ENCODE data around the gene LMLN. TPM values are rescaled to one million over a fixed set of nuclear protein-coding genes. Genes with fewer than 3 reads are reported as not detected.
A peak's percentile ranks its signal among the peaks of the same experiment; 100 is the strongest.

The LMLN gene
- total RNA-seq (2014; rRNA removed; shearing (Covaris generic)) (0.50 and 3.7 TPM in 2 replicates), total RNA-seq (2022) (6.2 and 7.1 TPM in 2 replicates), Bru-seq, nascent RNA (percentile 42 among the genes with signal in this experiment), BruChase-seq, experiment 1, labeled RNA remaining after a 6-hour chase (percentile 39 among the genes with signal in this experiment), BruChase-seq, experiment 2, labeled RNA remaining after a 2-hour chase (percentile 43 among the genes with signal in this experiment)
- long read RNA-seq, partial matches to known transcripts: 0 of 6 reads
- long read RNA-seq, other reads (novel, unspliced or antisense): 5 of 6 reads

DNA sequence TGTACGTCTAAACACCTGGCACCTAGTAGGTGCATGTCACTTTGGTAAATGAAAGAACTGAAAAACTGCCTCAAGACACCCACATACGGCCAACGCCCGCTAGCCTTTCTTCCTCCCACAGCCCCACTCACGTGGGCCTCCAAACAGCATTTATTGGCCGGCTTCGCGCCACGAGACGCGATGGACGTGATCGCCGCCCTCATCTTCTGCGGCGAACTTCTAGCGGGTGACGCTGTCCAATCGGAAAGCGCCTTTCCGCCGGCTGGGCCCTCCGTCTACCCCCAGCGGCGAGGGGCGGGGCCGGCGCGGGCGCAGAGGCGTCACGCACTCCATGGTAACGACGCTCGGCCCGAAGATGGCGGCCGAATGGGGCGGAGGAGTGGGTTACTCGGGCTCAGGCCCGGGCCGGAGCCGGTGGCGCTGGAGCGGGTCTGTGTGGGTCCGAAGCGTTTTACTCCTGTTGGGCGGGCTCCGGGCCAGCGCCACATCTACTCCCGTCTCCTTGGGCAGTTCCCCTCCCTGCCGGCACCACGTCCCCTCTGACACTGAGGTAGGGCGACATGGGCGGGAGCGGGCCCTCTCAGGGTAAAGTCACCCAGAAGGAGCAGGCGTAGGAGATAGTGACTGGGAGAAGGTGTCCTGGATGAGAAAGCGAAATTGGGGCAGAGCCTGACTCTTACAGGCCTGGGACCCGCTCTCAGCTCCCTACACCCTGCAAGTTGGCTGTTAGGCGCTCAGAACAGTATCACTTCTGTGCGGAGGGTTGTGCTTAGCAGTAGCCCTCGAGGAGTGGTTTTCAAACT, at the start of gene LMLN:
LMLN (plus strand) TSS at position 327 of the 803 bp plus-strand sequence; CDS start at position 356, 29 bp downstream.
- H3K9me3 ChIP-seq (ENCODE audit: low read length): no peaks in the 10 kb centered on the region
- H3K79me2 ChIP-seq (ENCODE audit: insufficient read depth, low read depth, low read length): 0 out of 2 replicates have a peak, but pooled peaks cover under 1% of the 10 kb centered on the region
- no peaks in the 10 kb centered on the region for H4K20me1 ChIP-seq (ENCODE audit: insufficient read depth, low read length)
- H3K9me2 ChIP-seq (ENCODE audit: insufficient read depth, low read length): no peaks in the 10 kb centered on the region
- BruUV-seq (replicated peaks): no TSS peak
- peaks cover 29% of the 10 kb centered on the region for H3K4me1 ChIP-seq (ENCODE audit: insufficient read depth, low read length, poor library complexity, severe bottlenecking)
- peak within 1 kb of the TSS; percentile 86 for H2AFZ ChIP-seq (ENCODE audit: low read length)
- H3K36me3 ChIP-seq (ENCODE audit: insufficient read depth, low read length): peaks cover 37% of the 10 kb centered on the region
- POLR2A ChIA-PET: interaction anchor here (1.1 kb wide), 1 partner anchor 10 kb away, joined by 4 read pairs; no protein-coding TSS in a partner anchor
- peak within 1 kb of the TSS; percentile 36 for H3K27ac ChIP-seq (ENCODE audit: low read depth, low read length, poor library complexity, severe bottlenecking)
- H3K4me3 ChIP-seq (ENCODE audit: low read depth, low read length, poor library complexity, severe bottlenecking): peak within 1 kb of the TSS; percentile 81
- no peak for TF ChIP-seq CTCF (conservative IDR thresholded peaks at IDR 0.05; ENCODE audit: low read length)
- no peak for TF ChIP-seq EZH2phosphoT487 (IDR thresholded peaks at IDR 0.05; ENCODE audit: borderline replicate concordance, low read depth, low read length)
- peak; percentile 96 for DNase-seq (ENCODE audit: low spot score)
- peak within 1 kb of the TSS; percentile 97 for H3K4me2 ChIP-seq (ENCODE audit: low read length)
- intact Hi-C loops (cut with micrococcal nuclease; ENCODE audit: unreplicated experiment): loop anchor here (5.0 kb wide), 1 partner anchor 112 kb away; no protein-coding TSS in a partner anchor
- CTCF ChIA-PET (ENCODE audit: unreplicated experiment): no interaction called here

- no peaks in the 10 kb centered on the region for H3K4me1 ChIP-seq (ENCODE audit: insufficient read depth, low read length, poor library complexity, severe bottlenecking)
- H4K20me1 ChIP-seq (ENCODE audit: insufficient read depth, low read length): no peaks in the 10 kb centered on the region
- H3K4me3 ChIP-seq (ENCODE audit: low read depth, low read length, poor library complexity, severe bottlenecking): no peak overlapping the region
- BruUV-seq (replicated peaks): no TSS peak
- H3K9me3 ChIP-seq (ENCODE audit: low read length): no peaks in the 10 kb centered on the region
- no peak for DNase-seq (ENCODE audit: low spot score)
- intact Hi-C loops (cut with micrococcal nuclease; ENCODE audit: unreplicated experiment): no loop called here
- no peak overlapping the region for H2AFZ ChIP-seq (ENCODE audit: low read length)
- no peak overlapping the region for H3K27ac ChIP-seq (ENCODE audit: low read depth, low read length, poor library complexity, severe bottlenecking)
- TF ChIP-seq CTCF (conservative IDR thresholded peaks at IDR 0.05; ENCODE audit: low read length): no peak
- TF ChIP-seq EZH2phosphoT487 (IDR thresholded peaks at IDR 0.05; ENCODE audit: borderline replicate concordance, low read depth, low read length): no peak
- H3K79me2 ChIP-seq (ENCODE audit: insufficient read depth, low read depth, low read length): no peaks in the 10 kb centered on the region
- peak overlapping the region; percentile 40; the same call in 1 of the 2 replicates for H3K4me2 ChIP-seq (ENCODE audit: low read length)
- ChIA-PET CTCF (ENCODE audit: unreplicated experiment) (interaction anchor here (0.5 kb wide), 1 partner anchor 16 kb away, joined by 3 read pairs; no protein-coding TSS in a partner anchor), POLR2A (no interaction called here)
- H3K36me3 ChIP-seq (ENCODE audit: insufficient read depth, low read length): no peaks in the 10 kb centered on the region
- no peaks in the 10 kb centered on the region for H3K9me2 ChIP-seq (ENCODE audit: insufficient read depth, low read length)
Observed at GRCh38 chr3:197912741-197913476, 47.1 kb upstream of the LMLN start.

Data from OCI-LY7 (cell line).